Cardiac muscle cell (in vitro differentiated cells and primary cell): ENCODE results near the gene TRIM40. TPM values are rescaled to one million over a fixed set of nuclear protein-coding genes. Genes with fewer than 3 reads are reported as not detected.

Experiments used
- DNase-seq, 2 donors: peaks; one replicate each; pipeline versions ENCODE4 v3.0.0 to v3.0.0-alpha.2; 2010 to 2017; ENCODE audit warnings: low read depth in 1 of 2, low spot score in 1 of 2
- H3K27ac ChIP-seq: fragments of 200-600 bp; sonication (generic); 2 replicates; pipeline ENCODE4 v1.5.1; 2016
- H3K27me3 ChIP-seq: fragments of 200-600 bp; sonication (generic); 2 replicates; pipeline ENCODE4 v1.6.0; 2016; ENCODE audit warnings: control low read depth
- H3K36me3 ChIP-seq: fragments of 200-600 bp; sonication (generic); 2 replicates; pipeline ENCODE4 v1.5.1; 2016; ENCODE audit warnings: control low read depth
- H3K4me1 ChIP-seq: fragments of 200-600 bp; sonication (generic); 2 replicates; pipeline ENCODE4 v1.8.1; 2017; ENCODE audit warnings: low read depth, mild to moderate bottlenecking, mixed run types
- H3K4me3 ChIP-seq: fragments of 200-600 bp; sonication (generic); 2 replicates; pipeline ENCODE4 v1.5.1; 2016; ENCODE audit warnings: mild to moderate bottlenecking
- H3K9me3 ChIP-seq: fragments of 200-600 bp; sonication (generic); 2 replicates; pipeline ENCODE4 v1.5.1; 2017; ENCODE audit warnings: low read depth, mild to moderate bottlenecking, control low read depth
- CTCF ChIP-seq: IDR thresholded peaks from 2 replicates; pipeline ENCODE4 v1.5.1; 2012; ENCODE audit warnings: low read depth, mild to moderate bottlenecking, low read length
- polyA plus RNA-seq: library from polyadenylated mRNA; unstranded; fragments of >200 nt; fragmentation: Nextera tagmentation; extraction: Ambion mirVana; gene quantifications from 2 replicates; pipeline ENCODE4 v1.2.1, GENCODE V29; 2016
- total RNA-seq: library from RNA; depleted of rRNA; stranded (reverse); fragments of >200 nt; gene quantifications from 2 replicates; pipeline ENCODE4 v1.2.3, GENCODE V29; 2016

Gene TRIM40
- total and polyA plus RNA-seq, 2 experiments from 2014 or later, result not detected

DNA sequence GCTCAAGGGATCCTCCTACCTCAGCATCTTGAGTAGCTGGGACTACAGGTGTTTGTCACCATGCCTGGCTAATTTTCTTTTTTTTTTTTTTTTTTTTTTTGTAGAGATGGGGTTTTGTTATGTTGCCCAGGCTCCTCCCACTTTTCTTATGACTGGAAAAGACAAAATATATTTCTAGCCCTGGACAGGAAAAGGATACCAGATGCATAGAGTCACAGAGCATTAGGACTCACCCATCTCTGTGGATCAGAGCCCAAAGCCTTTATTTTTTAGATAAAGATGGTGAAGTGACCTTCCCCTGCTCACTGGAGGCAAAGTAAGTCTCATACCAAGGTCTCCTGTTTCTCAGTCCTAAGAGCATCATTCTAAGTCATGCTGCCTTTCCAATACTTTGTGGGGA, 21.6 kb downstream of the TRIM40 start:
- Histone ChIP-seq H3K27me3 (peaks cover 64% of the 10 kb centered on the region), H3K4me1 (no peaks in the 10 kb centered on the region), H3K9me3 (no peaks in the 10 kb centered on the region), H3K36me3 (no peaks in the 10 kb centered on the region), H3K4me3 (no peak overlapping the region), H3K27ac (no peak overlapping the region)
- no peak for TF ChIP-seq CTCF
- no peak for DNase-seq

DNA sequence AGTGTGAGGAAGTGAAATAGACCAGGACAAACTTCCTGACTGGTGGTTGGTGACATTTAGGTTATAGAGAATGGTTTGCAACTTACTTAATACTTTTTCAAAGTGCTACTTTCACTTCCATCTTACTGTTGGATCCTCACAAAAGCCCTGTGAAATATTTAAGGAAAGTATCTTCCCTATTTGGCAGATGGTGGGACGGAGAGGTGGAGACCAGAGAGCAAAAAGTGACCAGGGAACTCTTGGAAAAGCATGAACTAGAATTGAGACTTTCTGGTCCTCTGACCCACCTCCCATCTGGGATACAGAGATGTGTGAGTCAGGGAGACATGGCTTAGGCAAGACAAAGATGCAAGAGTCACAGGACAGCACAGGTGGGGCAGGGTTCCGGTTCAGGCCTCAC, 22.1 kb downstream of the TRIM40 start:
- no peak for DNase-seq
- H3K27ac ChIP-seq, result no peak overlapping the region
- peaks cover 64% of the 10 kb centered on the region for H3K27me3 ChIP-seq
- no peaks in the 10 kb centered on the region for H3K4me1 ChIP-seq
- H3K4me3 ChIP-seq, result no peak overlapping the region
- no peak for TF ChIP-seq CTCF
- no peaks in the 10 kb centered on the region for H3K9me3 ChIP-seq
- H3K36me3 ChIP-seq, result no peaks in the 10 kb centered on the region

- Histone ChIP-seq H3K4me1 (no peaks in the 10 kb centered on the region), H3K27ac (no peak overlapping the region), H3K9me3 (no peaks in the 10 kb centered on the region), H3K36me3 (no peaks in the 10 kb centered on the region), H3K27me3 (peaks cover 58% of the 10 kb centered on the region), H3K4me3 (no peak overlapping the region)
- no peak for TF ChIP-seq CTCF
- no peak for DNase-seq
These were observed 22.6 kb downstream of the TRIM40 start for GRCh38 chr6:30158475-30159040.

DNA sequence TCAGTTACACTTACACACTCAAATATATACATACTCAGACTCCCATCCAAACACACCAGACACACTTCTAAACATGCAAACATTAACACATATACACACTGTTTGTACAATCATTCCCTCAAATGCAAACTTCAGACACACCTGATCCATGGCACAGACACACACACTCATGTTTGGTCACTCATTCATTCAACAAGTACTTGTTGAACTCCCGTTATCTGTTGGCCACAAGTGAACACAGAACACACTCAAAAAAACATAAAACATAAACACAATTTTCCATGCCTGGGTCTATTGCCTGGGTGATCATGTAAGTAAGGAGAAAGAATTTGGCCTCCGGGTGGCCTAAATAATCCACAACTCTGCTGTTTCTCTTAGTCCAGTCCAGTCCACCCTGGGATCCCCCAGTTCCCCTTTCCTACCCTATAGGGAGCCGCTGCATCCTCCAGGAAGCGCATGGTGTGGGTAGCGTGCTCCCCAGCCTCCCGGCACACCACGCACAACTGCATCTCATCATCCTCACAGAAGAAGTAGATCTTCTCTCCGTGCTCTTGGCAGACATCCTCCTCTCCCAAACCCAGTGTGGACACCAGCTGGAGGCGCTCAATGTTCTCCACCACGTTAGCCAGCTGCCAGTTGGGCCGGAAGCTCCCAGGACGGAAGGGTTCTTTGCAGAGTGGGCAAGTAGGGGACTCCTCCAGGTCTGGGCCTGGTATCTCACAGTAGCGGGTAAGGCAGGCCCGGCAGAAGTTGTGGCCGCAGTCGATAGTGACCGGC, 24.3 kb downstream of the TRIM40 start:
- H3K36me3 ChIP-seq, result no peaks in the 10 kb centered on the region
- no peak overlapping the region for H3K4me3 ChIP-seq
- peaks cover 45% of the 10 kb centered on the region for H3K27me3 ChIP-seq
- no peak for DNase-seq
- H3K4me1 ChIP-seq, result no peaks in the 10 kb centered on the region
- H3K9me3 ChIP-seq, result no peaks in the 10 kb centered on the region
- H3K27ac ChIP-seq, result no peak overlapping the region
- no peak for TF ChIP-seq CTCF

GRCh38 chr6:30160785-30161531, 25.0 kb downstream of the TRIM40 start, which contains the start of gene TRIM10:
Gene TRIM10, minus strand, starts transcription at chr6:30161211. Its CDS starts 353 bp downstream, at chr6:30160858.
- Histone ChIP-seq H3K27me3 (peaks cover 37% of the 10 kb centered on the region), H3K9me3 (no peaks in the 10 kb centered on the region), H3K27ac (no peak within 1 kb of the TSS), H3K36me3 (no peaks in the 10 kb centered on the region), H3K4me3 (no peak within 1 kb of the TSS), H3K4me1 (no peaks in the 10 kb centered on the region)
- no peak for TF ChIP-seq CTCF
- no peak for DNase-seq
